Upper lobe of right lung (tissue), 1 donor: Measurements from ENCODE around the gene TNFRSF13B. TPM values are rescaled to one million over a fixed set of nuclear protein-coding genes. Genes with fewer than 3 reads are reported as not detected.

Source experiments
- ATAC-seq: fragments of 200-7000 bp; cut with Tn5 transposase; one replicate; pipeline ENCODE4 v1.9.1; 2020; ENCODE audit warnings: mild to moderate bottlenecking, moderate library complexity
- DNase-seq: peaks from one replicate; pipeline ENCODE4 v3.0.0-alpha.2; 2020
- H3K27ac ChIP-seq: fragments of 200-600 bp; one replicate; pipeline ENCODE4 v1.8.0; 2022
- H3K27me3 ChIP-seq: fragments of 200-600 bp; one replicate; pipeline ENCODE4 v1.8.0; 2022; ENCODE audit warnings: mild to moderate bottlenecking
- H3K36me3 ChIP-seq: fragments of 200-600 bp; one replicate; pipeline ENCODE4 v1.8.0; 2022
- H3K4me1 ChIP-seq: fragments of 200-600 bp; one replicate; pipeline ENCODE4 v1.8.0; 2022
- H3K4me3 ChIP-seq: fragments of 200-600 bp; one replicate; pipeline ENCODE4 v1.8.0; 2022; ENCODE audit warnings: mild to moderate bottlenecking
- H3K9me3 ChIP-seq: fragments of 200-600 bp; one replicate; pipeline ENCODE4 v1.8.0; 2022
- intact Hi-C: fragments of 100-400 bp; cut with DNase I; formaldehyde crosslinking; loops from one replicate; pipeline ENCODE4 v1.11.0; 2022
- total RNA-seq: library from RNA; stranded (reverse); fragmentation: NEBNext Ultra II Directional; extraction: Animal tissue kit (Norgen Biotek cat#: 25700); gene quantifications from one replicate; pipeline ENCODE4 v1.2.1, GENCODE V29; 2021
- TF ChIP-seq, protein P1 (sequence below): fragments of 200-600 bp; IDR thresholded peaks from one replicate; pipeline ENCODE4 v1.8.0; 2022; ENCODE audit warnings: antibody characterized with exemption
- donor health status: DM: no; HTN: yes; CAD: no; lungs with severe emphysema.

The TNFRSF13B gene
- total RNA-seq, 1 donor from 2014 or later: not detected

DNA sequence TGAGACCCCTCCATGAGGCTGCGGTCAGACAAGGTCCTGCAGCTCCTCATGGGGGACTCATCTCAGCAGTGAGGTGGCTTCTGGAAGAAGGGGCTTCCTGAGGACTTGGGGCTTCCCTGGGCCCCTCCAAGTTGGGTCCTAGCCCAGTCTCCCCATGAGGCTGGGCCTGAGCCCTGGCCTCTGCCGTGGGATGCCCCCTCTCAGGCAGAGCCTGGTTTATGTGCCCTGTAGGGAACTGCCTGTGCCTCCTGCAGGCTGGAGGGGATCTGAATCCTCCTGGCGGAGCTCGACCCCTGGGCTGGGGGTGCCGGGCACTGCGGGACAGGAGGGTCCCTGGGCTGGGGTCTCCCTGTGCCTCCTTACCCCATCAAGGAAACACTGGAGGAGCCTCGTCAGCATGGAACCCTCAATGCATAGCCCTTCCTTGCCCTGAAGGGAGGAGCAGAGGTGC lies 45.8 kb downstream of the TNFRSF13B start:
- Histone ChIP-seq H3K9me3 (no peaks in the 10 kb centered on the region), H3K27me3 (no peaks in the 10 kb centered on the region), H3K4me1 (no peaks in the 10 kb centered on the region), H3K27ac (no peak overlapping the region), H3K4me3 (no peak overlapping the region), H3K36me3 (no peaks in the 10 kb centered on the region)
- TF ChIP-seq, protein P1, sequence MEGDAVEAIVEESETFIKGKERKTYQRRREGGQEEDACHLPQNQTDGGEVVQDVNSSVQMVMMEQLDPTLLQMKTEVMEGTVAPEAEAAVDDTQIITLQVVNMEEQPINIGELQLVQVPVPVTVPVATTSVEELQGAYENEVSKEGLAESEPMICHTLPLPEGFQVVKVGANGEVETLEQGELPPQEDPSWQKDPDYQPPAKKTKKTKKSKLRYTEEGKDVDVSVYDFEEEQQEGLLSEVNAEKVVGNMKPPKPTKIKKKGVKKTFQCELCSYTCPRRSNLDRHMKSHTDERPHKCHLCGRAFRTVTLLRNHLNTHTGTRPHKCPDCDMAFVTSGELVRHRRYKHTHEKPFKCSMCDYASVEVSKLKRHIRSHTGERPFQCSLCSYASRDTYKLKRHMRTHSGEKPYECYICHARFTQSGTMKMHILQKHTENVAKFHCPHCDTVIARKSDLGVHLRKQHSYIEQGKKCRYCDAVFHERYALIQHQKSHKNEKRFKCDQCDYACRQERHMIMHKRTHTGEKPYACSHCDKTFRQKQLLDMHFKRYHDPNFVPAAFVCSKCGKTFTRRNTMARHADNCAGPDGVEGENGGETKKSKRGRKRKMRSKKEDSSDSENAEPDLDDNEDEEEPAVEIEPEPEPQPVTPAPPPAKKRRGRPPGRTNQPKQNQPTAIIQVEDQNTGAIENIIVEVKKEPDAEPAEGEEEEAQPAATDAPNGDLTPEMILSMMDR: no peak
- DNase-seq (peak; percentile 61), ATAC-seq (no peak)
- intact Hi-C loops: no loop called here

DNA sequence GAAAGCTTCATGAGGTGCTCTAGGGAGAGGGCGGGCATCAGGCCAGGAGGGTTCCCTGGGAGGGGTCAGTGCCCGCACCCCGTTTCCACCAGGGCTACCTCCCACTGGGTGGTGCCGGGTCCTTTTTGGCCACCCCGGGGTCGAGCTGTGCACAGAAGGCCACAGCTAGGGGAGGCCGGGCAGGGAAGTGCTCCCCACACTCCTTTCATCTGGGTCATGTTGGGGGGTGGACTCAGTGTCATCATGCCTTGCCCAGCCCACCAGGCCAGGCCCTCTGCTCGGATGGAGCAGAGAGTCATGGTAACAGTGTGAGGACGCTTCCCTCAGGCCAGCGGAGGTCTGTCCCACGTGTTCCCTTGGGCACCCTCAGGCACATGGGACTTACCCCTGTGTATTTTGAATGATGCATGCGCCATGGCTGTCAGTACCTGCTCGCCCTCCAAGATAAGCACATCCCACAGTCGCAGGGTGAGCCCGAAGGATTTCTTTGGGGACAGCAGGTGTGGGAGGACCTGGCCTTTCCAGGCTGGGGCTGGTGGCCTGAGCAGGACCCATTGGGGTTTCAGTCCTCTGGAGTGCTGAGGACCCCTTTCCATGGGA lies 46.4 kb downstream of the TNFRSF13B start:
- TF ChIP-seq, protein P1: no peak
- intact Hi-C loops: no loop called here
- H3K27me3 ChIP-seq: no peaks in the 10 kb centered on the region
- no peaks in the 10 kb centered on the region for H3K4me1 ChIP-seq
- ATAC-seq (no peak), DNase-seq (no peak)
- H3K9me3 ChIP-seq: no peaks in the 10 kb centered on the region
- H3K4me3 ChIP-seq: no peak overlapping the region
- no peak overlapping the region for H3K27ac ChIP-seq
- no peaks in the 10 kb centered on the region for H3K36me3 ChIP-seq

DNA sequence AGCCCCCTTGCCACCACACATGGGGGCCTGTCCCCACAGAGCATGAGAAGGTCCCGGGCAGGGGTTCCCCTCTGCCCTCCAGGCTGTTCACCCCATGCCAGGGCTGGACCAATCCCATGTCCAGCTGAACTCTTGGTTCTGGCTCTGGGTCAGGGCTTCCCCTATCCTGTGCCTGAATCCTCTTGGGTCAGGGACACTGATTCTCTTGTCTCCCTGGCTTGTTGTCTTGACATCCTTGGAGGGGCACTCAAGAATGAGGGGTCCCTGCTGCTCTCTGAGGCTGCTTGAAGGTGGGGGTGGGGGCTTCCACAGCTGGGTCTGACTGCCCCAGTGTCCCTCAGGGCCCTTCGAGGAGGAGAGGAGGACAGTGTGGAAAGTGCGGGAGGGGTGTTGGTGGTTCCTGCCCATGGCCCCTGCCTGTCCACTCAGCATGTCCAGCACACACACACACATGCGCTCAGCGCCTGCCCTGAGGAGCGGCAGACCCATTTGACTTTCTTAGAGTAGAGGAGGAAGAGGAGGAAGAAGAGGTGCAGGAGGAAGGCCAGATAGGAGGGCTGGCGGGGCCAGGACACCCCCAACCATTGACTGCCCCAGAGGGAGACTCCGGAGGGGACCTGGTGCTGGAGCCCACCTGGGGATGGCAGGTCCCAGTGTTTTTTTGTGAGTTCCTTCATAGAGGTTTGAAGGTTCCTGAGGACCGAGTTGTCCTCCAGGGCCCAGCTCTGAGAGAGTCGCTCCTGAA lies 47.0 kb downstream of the TNFRSF13B start:
- intact Hi-C loops: no loop called here
- no peaks in the 10 kb centered on the region for H3K27me3 ChIP-seq

GRCh38 chr17:16923904-16924695 lies 47.8 kb downstream of the TNFRSF13B start:
- DNase-seq (peak; percentile 49), ATAC-seq (no peak)
- no peaks in the 10 kb centered on the region for H3K36me3 ChIP-seq
- H3K4me3 ChIP-seq: no peak overlapping the region
- intact Hi-C loops: no loop called here
- TF ChIP-seq, protein P1: no peak
- no peaks in the 10 kb centered on the region for H3K27me3 ChIP-seq
- H3K27ac ChIP-seq: no peak overlapping the region
- H3K4me1 ChIP-seq: no peaks in the 10 kb centered on the region
- H3K9me3 ChIP-seq: no peaks in the 10 kb centered on the region

More for the DNA sequence above, 47.0 kb downstream of the TNFRSF13B start:
- H3K4me3 ChIP-seq: no peak overlapping the region
- TF ChIP-seq, protein P1: no peak
- ATAC-seq (no peak), DNase-seq (peak; percentile 46)
- H3K9me3 ChIP-seq: no peaks in the 10 kb centered on the region
- no peaks in the 10 kb centered on the region for H3K4me1 ChIP-seq
- no peak overlapping the region for H3K27ac ChIP-seq
- no peaks in the 10 kb centered on the region for H3K36me3 ChIP-seq

GRCh38 chr17:16923097-16923903 lies 48.6 kb downstream of the TNFRSF13B start:
- H3K4me1 ChIP-seq: no peaks in the 10 kb centered on the region
- ATAC-seq (no peak), DNase-seq (peak; percentile 53)
- H3K9me3 ChIP-seq: no peaks in the 10 kb centered on the region
- no peaks in the 10 kb centered on the region for H3K36me3 ChIP-seq
- no peaks in the 10 kb centered on the region for H3K27me3 ChIP-seq
- H3K4me3 ChIP-seq: no peak overlapping the region
- intact Hi-C loops: no loop called here
- TF ChIP-seq, protein P1: no peak
- H3K27ac ChIP-seq: no peak overlapping the region
